B cell (primary cell): Measurements from ENCODE around the gene CDRT4. TPM values are rescaled to one million over a fixed set of nuclear protein-coding genes. Genes with fewer than 3 reads are reported as not detected.

Experiments used
- ATAC-seq: fragments of 200-7000 bp; cut with Tn5 transposase; one replicate; pipeline ENCODE4 v1.10.0; 2021; ENCODE audit warnings: low read depth, mild to moderate bottlenecking, moderate number of reproducible peaks, moderate library complexity
- CTCF ChIA-PET: fragments of 350-600 bp; sonication (Branson Sonifier 250); formaldehyde crosslinking; loops from one replicate; lab custom pipeline; 2021; ENCODE audit warnings: antibody characterized with exemption, inconsistent platforms; lab: Charles Lee
- POLR2A ChIA-PET: fragments of 350-600 bp; sonication (Branson Sonifier 250); formaldehyde crosslinking; loops from one replicate; lab custom pipeline; 2021; ENCODE audit warnings: antibody characterized with exemption; lab: Charles Lee
- DNase-seq: peaks from one replicate; pipeline ENCODE4 v3.0.0; 2013
- H2AFZ ChIP-seq: 2 replicates; pipeline ENCODE4 v1.6.1; 2012; ENCODE audit warnings: mild to moderate bottlenecking, low read depth, low read length; ENCODE audit not compliant: insufficient read depth, poor library complexity, severe bottlenecking
- H3K27ac ChIP-seq, 2 donors: 1 replicate in 1 of 2; 2 replicates in 1 of 2; pipeline ENCODE4 v1.5.1; 2012 to 2013; ENCODE audit warnings: low read length in 2 of 2, mild to moderate bottlenecking in 2 of 2, moderate library complexity in 1 of 2
- H3K27me3 ChIP-seq, 4 experiments: fragments of 200-600 bp in 1 of 4; sonication (generic) in 1 of 4; replicated peaks in 1 of 4; 1 replicate in 2 of 4; 2 replicates in 2 of 4; pipeline versions ENCODE4 v1.6.1 to v1.7.0; 2013 to 2016; ENCODE audit warnings: low read length in 3 of 4, mild to moderate bottlenecking in 2 of 4, mixed read lengths in 1 of 4, moderate library complexity in 1 of 4; ENCODE audit not compliant: insufficient read depth in 4 of 4, control insufficient read depth in 3 of 4; ENCODE audit errors: control extremely low read depth in 1 of 4
- H3K36me3 ChIP-seq, 2 experiments: replicated peaks in 1 of 2; 1 replicate in 1 of 2; 2 replicates in 1 of 2; pipeline versions ENCODE4 v1.6.1 to v1.7.1; 2013; ENCODE audit warnings: low read length in 1 of 2; ENCODE audit not compliant: insufficient read depth in 2 of 2, control insufficient read depth in 1 of 2; ENCODE audit errors: control extremely low read depth in 1 of 2, extremely low read depth in 1 of 2
- H3K4me1 ChIP-seq, 2 donors: fragments of 200-600 bp in 1 of 2; sonication (generic) in 1 of 2; 1 replicate in 1 of 2; 2 replicates in 1 of 2; pipeline versions ENCODE4 v1.5.1 to v1.6.1; 2013 to 2017; ENCODE audit warnings: low read length in 2 of 2; ENCODE audit not compliant: control insufficient read depth in 2 of 2, insufficient read depth in 2 of 2
- H3K4me2 ChIP-seq: replicated peaks from 2 replicates; pipeline ENCODE3; 2012; ENCODE audit warnings: mild to moderate bottlenecking, low read depth, low read length; ENCODE audit not compliant: poor library complexity, severe bottlenecking
- H3K4me3 ChIP-seq, 5 experiments: fragments of 200-600 bp in 1 of 5; sonication (generic) in 1 of 5; 1 replicate in 3 of 5; 2 replicates in 2 of 5; pipeline versions ENCODE4 v1.5.1 to v1.7.0; 2011 to 2016; ENCODE audit warnings: low read length in 4 of 5, mild to moderate bottlenecking in 4 of 5, low read depth in 2 of 5, control low read depth in 1 of 5, moderate library complexity in 1 of 5; ENCODE audit not compliant: insufficient read depth in 1 of 5; ENCODE audit errors: control extremely low read depth in 1 of 5, extremely low read depth in 1 of 5
- H3K79me2 ChIP-seq: fragments of 200-600 bp; sonication (generic); one replicate; pipeline ENCODE4 v1.6.0; 2016; ENCODE audit warnings: low read length; ENCODE audit not compliant: control insufficient read depth, insufficient read depth
- H3K9ac ChIP-seq: fragments of 200-600 bp; sonication (generic); 2 replicates; pipeline ENCODE4 v1.6.1; 2017; ENCODE audit warnings: mild to moderate bottlenecking, low read length, moderate library complexity
- H3K9me3 ChIP-seq, 3 donors: one replicate each; pipeline versions ENCODE4 v1.6.1 to v1.7.1; 2013; ENCODE audit warnings: low read length in 2 of 3; ENCODE audit not compliant: control insufficient read depth in 2 of 3, insufficient read depth in 1 of 3; ENCODE audit errors: control extremely low read depth in 1 of 3
- H4K20me1 ChIP-seq: 2 replicates; pipeline ENCODE4 v1.6.0; 2012; ENCODE audit warnings: mild to moderate bottlenecking, low read length; ENCODE audit not compliant: insufficient read depth, control insufficient read depth, poor library complexity, severe bottlenecking
- H3K27ac Mint-ChIP-seq: one replicate; pipeline ENCODE4 v1.8.0; 2021; ENCODE audit warnings: mixed read lengths
- H3K27me3 Mint-ChIP-seq: one replicate; pipeline ENCODE4 v1.8.0; 2021; ENCODE audit warnings: mixed read lengths
- H3K4me1 Mint-ChIP-seq: one replicate; pipeline ENCODE4 v1.8.0; 2021; ENCODE audit warnings: mixed read lengths
- H3K4me3 Mint-ChIP-seq: one replicate; pipeline ENCODE4 v1.8.0; 2021; ENCODE audit warnings: mixed read lengths
- H3K9me3 Mint-ChIP-seq: one replicate; pipeline ENCODE4 v1.8.0; 2022; ENCODE audit warnings: mixed read lengths; ENCODE audit not compliant: insufficient read depth
- EZH2 ChIP-seq: IDR thresholded peaks from 2 replicates; pipeline ENCODE4 v1.6.1; 2012; ENCODE audit warnings: borderline replicate concordance, low read depth, mild to moderate bottlenecking, moderate library complexity, low read length; ENCODE audit not compliant: insufficient read depth, poor library complexity, severe bottlenecking
- WGBS: methylation state at CpG from one replicate; pipeline ENCODE4 v1.1.5; 2013; ENCODE audit warnings: missing lambda C conversion rate; ENCODE audit not compliant: insufficient coverage; 5-methylcytosine and 5-hydroxymethylcytosine counted together
- intact Hi-C: fragments of 100-400 bp; cut with micrococcal nuclease; formaldehyde crosslinking; loops from one replicate; pipeline ENCODE4 v1.10.0; 2022
- polyA plus RNA-seq: library from polyadenylated mRNA; depleted of rRNA; stranded (reverse); fragments of >200 nt; gene quantifications from 2 replicates; pipeline ENCODE4 v1.2.3, GENCODE V29; 2012
- total RNA-seq, 2 donors: library from RNA; stranded (reverse); fragments of 120-200 nt in 1 of 2; gene quantifications; 1 replicate in 1 of 2; 2 replicates in 1 of 2; pipeline versions ENCODE4 v1.2.3 to v1.2.4, GENCODE V29; 2013 to 2022
- TF ChIP-seq, protein P1 (sequence below): fragments of 200-600 bp; IDR thresholded peaks from one replicate; pipeline ENCODE4 v1.8.0; 2022; ENCODE audit warnings: antibody characterized with exemption, mild to moderate bottlenecking

The CDRT4 gene
- total and polyA plus RNA-seq, 2 donors (not counting 1 experiment from before 2014, with no cell fraction given): 11.6 to 23.0 TPM

- H3K9me3 Mint-ChIP-seq: peaks cover 3% of the 10 kb centered on the region
- H3K4me1 Mint-ChIP-seq: no peaks in the 10 kb centered on the region
- H3K9ac ChIP-seq: no peak overlapping the region
- WGBS: 75% methylated on average over 5 of the region's 5 CpGs
- intact Hi-C loops: no loop called here
- ATAC-seq (no peak), DNase-seq (no peak)
- ChIA-PET POLR2A (no interaction called here), CTCF (no interaction called here)
- no peak overlapping the region for H3K27ac ChIP-seq
- peaks cover 19% of the 10 kb centered on the region for H3K27me3 Mint-ChIP-seq
- H3K4me2 ChIP-seq: no peak overlapping the region
- no peaks in the 10 kb centered on the region for H3K4me1 ChIP-seq
- H3K79me2 ChIP-seq: no peaks in the 10 kb centered on the region
- H3K9me3 ChIP-seq: no peaks in the 10 kb centered on the region
- no peak overlapping the region for H2AFZ ChIP-seq
- no peaks in the 10 kb centered on the region for H3K27me3 ChIP-seq
- no peaks in the 10 kb centered on the region for H3K36me3 ChIP-seq
- H3K4me3 Mint-ChIP-seq: no peak overlapping the region
- H3K27ac Mint-ChIP-seq: no peak overlapping the region
- TF ChIP-seq EZH2: no peak
- TF ChIP-seq, protein P1, sequence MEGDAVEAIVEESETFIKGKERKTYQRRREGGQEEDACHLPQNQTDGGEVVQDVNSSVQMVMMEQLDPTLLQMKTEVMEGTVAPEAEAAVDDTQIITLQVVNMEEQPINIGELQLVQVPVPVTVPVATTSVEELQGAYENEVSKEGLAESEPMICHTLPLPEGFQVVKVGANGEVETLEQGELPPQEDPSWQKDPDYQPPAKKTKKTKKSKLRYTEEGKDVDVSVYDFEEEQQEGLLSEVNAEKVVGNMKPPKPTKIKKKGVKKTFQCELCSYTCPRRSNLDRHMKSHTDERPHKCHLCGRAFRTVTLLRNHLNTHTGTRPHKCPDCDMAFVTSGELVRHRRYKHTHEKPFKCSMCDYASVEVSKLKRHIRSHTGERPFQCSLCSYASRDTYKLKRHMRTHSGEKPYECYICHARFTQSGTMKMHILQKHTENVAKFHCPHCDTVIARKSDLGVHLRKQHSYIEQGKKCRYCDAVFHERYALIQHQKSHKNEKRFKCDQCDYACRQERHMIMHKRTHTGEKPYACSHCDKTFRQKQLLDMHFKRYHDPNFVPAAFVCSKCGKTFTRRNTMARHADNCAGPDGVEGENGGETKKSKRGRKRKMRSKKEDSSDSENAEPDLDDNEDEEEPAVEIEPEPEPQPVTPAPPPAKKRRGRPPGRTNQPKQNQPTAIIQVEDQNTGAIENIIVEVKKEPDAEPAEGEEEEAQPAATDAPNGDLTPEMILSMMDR: no peak
- H3K4me3 ChIP-seq: no peak overlapping the region
- H4K20me1 ChIP-seq: no peaks in the 10 kb centered on the region
Observed at GRCh38 chr17:15392326-15392741, 75.1 kb downstream of the CDRT4 start.

DNA sequence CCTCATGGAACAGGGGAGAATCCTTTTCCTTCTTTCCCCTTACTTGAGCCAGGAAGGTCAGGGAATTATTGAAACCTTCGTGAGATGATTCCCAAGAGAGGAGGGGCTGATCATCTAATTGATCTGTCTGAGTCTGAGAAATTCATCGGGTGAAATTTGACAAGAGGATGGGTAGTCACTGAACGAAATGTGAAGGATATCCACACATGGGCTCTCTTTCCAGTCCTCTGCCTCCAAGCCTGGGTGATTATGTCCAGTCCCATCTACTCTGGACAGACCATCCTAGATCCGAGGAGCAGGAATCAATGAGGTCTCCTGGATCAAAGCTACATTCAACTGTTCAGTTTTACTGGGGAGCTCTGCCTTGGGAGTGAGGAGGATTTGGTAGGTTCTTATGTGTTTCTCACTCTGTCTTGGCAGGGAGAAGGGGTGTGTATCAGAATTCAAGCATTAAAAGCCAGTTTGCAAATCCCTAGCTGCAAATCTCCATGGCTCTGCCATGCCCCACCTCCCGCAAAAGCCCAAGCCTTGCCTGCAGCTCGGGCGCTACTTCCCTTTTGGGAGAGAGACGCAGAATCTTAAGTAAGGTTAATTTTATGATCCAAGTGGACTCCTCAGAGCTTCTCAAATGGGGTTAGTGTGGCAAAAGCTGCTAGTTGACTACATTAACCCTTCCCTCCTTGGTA is 78.9 kb downstream of the CDRT4 start:
- CTCF ChIA-PET: no interaction called here
- WGBS: 62% methylated on average over 3 of the region's 8 CpGs
- H3K4me1 Mint-ChIP-seq: no peaks in the 10 kb centered on the region
- no peak for ATAC-seq
- POLR2A ChIA-PET: no interaction called here
- H2AFZ ChIP-seq: no peak overlapping the region
- no peak overlapping the region for H3K4me2 ChIP-seq
- H3K4me3 ChIP-seq: no peak overlapping the region
- no peaks in the 10 kb centered on the region for H3K79me2 ChIP-seq
- no peak overlapping the region for H3K27ac Mint-ChIP-seq
- H3K4me1 ChIP-seq: no peaks in the 10 kb centered on the region
- TF ChIP-seq EZH2: no peak
- TF ChIP-seq, protein P1: no peak
- no peaks in the 10 kb centered on the region for H3K9me3 ChIP-seq
- H3K36me3 ChIP-seq: no peaks in the 10 kb centered on the region
- no peaks in the 10 kb centered on the region for H3K27me3 ChIP-seq
- peaks cover 24% of the 10 kb centered on the region for H3K27me3 Mint-ChIP-seq
- no peak overlapping the region for H3K4me3 Mint-ChIP-seq
- no peaks in the 10 kb centered on the region for H4K20me1 ChIP-seq
- H3K9me3 Mint-ChIP-seq: peaks cover 3% of the 10 kb centered on the region
- intact Hi-C loops: no loop called here
- DNase-seq: no peak
- H3K27ac ChIP-seq: no peak overlapping the region
- H3K9ac ChIP-seq: no peak overlapping the region
